Erythroblast (primary cell): ENCODE data around the gene TRAF1.

Experiments
- GATA1 ChIP-seq: IDR thresholded peaks from 2 replicates; pipeline ENCODE4 v1.6.1; 2011; ENCODE audit warnings: low read depth, mild to moderate bottlenecking, control low read depth, low read length, moderate library complexity
- POLR2A ChIP-seq: IDR thresholded peaks from 2 replicates; pipeline ENCODE4 v1.6.1; 2011; ENCODE audit warnings: mild to moderate bottlenecking, low read length

- TF ChIP-seq POLR2A, result no peak
- TF ChIP-seq GATA1, result no peak
Observed at GRCh38 chr9:120936011-120936763, 9.6 kb upstream of the TRAF1 start.
